ENCODE data around the gene WFDC1. TPM values are rescaled to one million over a fixed set of nuclear protein-coding genes. Genes with fewer than 3 reads are reported as not detected.

WFDC1 gene
- total RNA-seq, 1 donor from 2014 or later, result not detected

- no peak overlapping the region for H3K4me3 Mint-ChIP-seq
- intact Hi-C loops (cut with micrococcal nuclease), result no loop called here
- H3K27ac Mint-ChIP-seq, result no peak overlapping the region
- DNase-seq (no peak), ATAC-seq (ENCODE audit: low read depth) (no peak)
- H3K27me3 Mint-ChIP-seq, result peaks cover 13% of the 10 kb centered on the region
- ChIA-PET CTCF (no interaction called here), POLR2A (no interaction called here)
- peaks cover 2% of the 10 kb centered on the region for H3K9me3 Mint-ChIP-seq
- no peaks in the 10 kb centered on the region for H3K36me3 Mint-ChIP-seq (ENCODE audit: low read depth)
- no peaks in the 10 kb centered on the region for H3K4me1 Mint-ChIP-seq
- no peak for TF ChIP-seq CTCF (IDR thresholded peaks at IDR 0.05)
These were observed 27.3 kb upstream of the WFDC1 start for GRCh38 chr16:84267380-84267779.

GRCh38 chr16:84268291-84269040, 26.2 kb upstream of the WFDC1 start:
- Mint-ChIP-seq H3K36me3 (ENCODE audit: low read depth) (no peaks in the 10 kb centered on the region), H3K4me1 (no peaks in the 10 kb centered on the region), H3K9me3 (no peaks in the 10 kb centered on the region), H3K27me3 (peaks cover 8% of the 10 kb centered on the region), H3K27ac (no peak overlapping the region), H3K4me3 (no peak overlapping the region)
- CTCF ChIA-PET, result interaction anchor here (1.6 kb wide), 1 partner anchor 9 kb away, joined by 6 read pairs; no protein-coding TSS in a partner anchor
- intact Hi-C loops (cut with micrococcal nuclease), result no loop called here
- POLR2A ChIA-PET, result no interaction called here
- DNase-seq (no peak), ATAC-seq (ENCODE audit: low read depth) (no peak)
- TF ChIP-seq CTCF (IDR thresholded peaks at IDR 0.05), result no peak

GRCh38 chr16:84270071-84270470, 24.6 kb upstream of the WFDC1 start:
- no peak for TF ChIP-seq CTCF (IDR thresholded peaks at IDR 0.05)
- H3K36me3 Mint-ChIP-seq (ENCODE audit: low read depth), result no peaks in the 10 kb centered on the region
- POLR2A ChIA-PET, result no interaction called here
- no peaks in the 10 kb centered on the region for H3K4me1 Mint-ChIP-seq
- intact Hi-C loops (cut with micrococcal nuclease), result no loop called here
- H3K4me3 Mint-ChIP-seq, result no peak overlapping the region
- H3K9me3 Mint-ChIP-seq, result no peaks in the 10 kb centered on the region
- H3K27ac Mint-ChIP-seq, result no peak overlapping the region
- CTCF ChIA-PET, result no interaction called here
- ATAC-seq (ENCODE audit: low read depth) (no peak), DNase-seq (no peak)
- peaks cover 3% of the 10 kb centered on the region for H3K27me3 Mint-ChIP-seq

- CTCF ChIA-PET, result no interaction called here
These were observed 24.1 kb upstream of the WFDC1 start for GRCh38 chr16:84270531-84270930.

GRCh38 chr16:84271037-84271436, 23.6 kb upstream of the WFDC1 start:
- intact Hi-C loops (cut with micrococcal nuclease), result no loop called here
- ChIA-PET CTCF (no interaction called here), POLR2A (no interaction called here)
- TF ChIP-seq CTCF (IDR thresholded peaks at IDR 0.05), result no peak
- ATAC-seq (ENCODE audit: low read depth) (no peak), DNase-seq (no peak)
- no peaks in the 10 kb centered on the region for H3K9me3 Mint-ChIP-seq
- no peaks in the 10 kb centered on the region for H3K36me3 Mint-ChIP-seq (ENCODE audit: low read depth)
- peaks cover 1% of the 10 kb centered on the region for H3K27me3 Mint-ChIP-seq
- no peaks in the 10 kb centered on the region for H3K4me1 Mint-ChIP-seq
- no peak overlapping the region for H3K4me3 Mint-ChIP-seq
- H3K27ac Mint-ChIP-seq, result no peak overlapping the region

More at GRCh38 chr16:84270531-84270930, 24.1 kb upstream of the WFDC1 start:
- H3K4me1 Mint-ChIP-seq, result no peaks in the 10 kb centered on the region
- H3K4me3 Mint-ChIP-seq, result no peak overlapping the region
- ATAC-seq (ENCODE audit: low read depth), result no peak
- H3K27ac Mint-ChIP-seq, result no peak overlapping the region
- no peaks in the 10 kb centered on the region for H3K36me3 Mint-ChIP-seq (ENCODE audit: low read depth)
- H3K9me3 Mint-ChIP-seq, result no peaks in the 10 kb centered on the region
- TF ChIP-seq CTCF (IDR thresholded peaks at IDR 0.05), result no peak
- intact Hi-C loops (cut with micrococcal nuclease), result no loop called here
- POLR2A ChIA-PET, result no interaction called here
- no peak for DNase-seq
- peaks cover 1% of the 10 kb centered on the region for H3K27me3 Mint-ChIP-seq

Data from activated B cell treated with CpG ODN at 0.5 μM for 24 hours (primary cell).